Tibial nerve (tissue), 4 donors: ENCODE data around the gene C7orf33.

ENCODE experiments used
- EP300 ChIP-seq, 2 donors: sonication (generic); formaldehyde crosslinking; IDR thresholded peaks; one replicate each; pipeline ENCODE4 v1.6.1; 2017; ENCODE audit warnings: antibody characterized with exemption in 2 of 2, mild to moderate bottlenecking in 1 of 2
- POLR2A ChIP-seq, 2 donors: fragments of 450-650 bp; IDR thresholded peaks; one replicate each; pipeline ENCODE4 v1.6.1; 2017; ENCODE audit warnings: antibody characterized with exemption in 2 of 2, mild to moderate bottlenecking in 2 of 2, moderate library complexity in 2 of 2
- TF ChIP-seq, protein P1 (sequence below), 5 experiments: fragments of 200-600 bp in 3 of 5; fragments of 450-650 bp in 2 of 5; sonication (generic) in 3 of 5; IDR thresholded peaks; one replicate each; pipeline ENCODE4 v1.5.1; 2016 to 2019; ENCODE audit warnings: antibody characterized with exemption in 5 of 5, mild to moderate bottlenecking in 3 of 5, moderate library complexity in 2 of 5

DNA sequence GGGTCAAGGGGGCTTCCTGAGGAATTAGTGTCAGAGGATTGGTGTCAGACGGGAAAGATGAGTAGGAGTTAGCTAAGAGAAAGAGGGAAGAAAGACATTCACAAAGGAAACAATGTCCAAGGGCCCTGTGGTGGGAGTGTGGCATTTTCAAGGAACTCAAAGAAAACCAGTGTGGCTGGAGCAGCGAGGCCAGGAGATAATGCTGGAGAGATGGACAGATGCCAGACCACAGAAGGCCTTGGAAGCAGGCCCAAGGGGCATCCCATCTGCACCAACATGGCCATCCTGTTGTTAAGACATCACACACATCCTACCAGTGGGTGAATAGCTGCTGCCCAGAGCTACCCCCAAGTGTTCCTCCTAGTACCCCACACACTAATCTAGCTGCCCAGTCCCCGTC is 72.1 kb downstream of the C7orf33 start:
- TF ChIP-seq, protein P1, sequence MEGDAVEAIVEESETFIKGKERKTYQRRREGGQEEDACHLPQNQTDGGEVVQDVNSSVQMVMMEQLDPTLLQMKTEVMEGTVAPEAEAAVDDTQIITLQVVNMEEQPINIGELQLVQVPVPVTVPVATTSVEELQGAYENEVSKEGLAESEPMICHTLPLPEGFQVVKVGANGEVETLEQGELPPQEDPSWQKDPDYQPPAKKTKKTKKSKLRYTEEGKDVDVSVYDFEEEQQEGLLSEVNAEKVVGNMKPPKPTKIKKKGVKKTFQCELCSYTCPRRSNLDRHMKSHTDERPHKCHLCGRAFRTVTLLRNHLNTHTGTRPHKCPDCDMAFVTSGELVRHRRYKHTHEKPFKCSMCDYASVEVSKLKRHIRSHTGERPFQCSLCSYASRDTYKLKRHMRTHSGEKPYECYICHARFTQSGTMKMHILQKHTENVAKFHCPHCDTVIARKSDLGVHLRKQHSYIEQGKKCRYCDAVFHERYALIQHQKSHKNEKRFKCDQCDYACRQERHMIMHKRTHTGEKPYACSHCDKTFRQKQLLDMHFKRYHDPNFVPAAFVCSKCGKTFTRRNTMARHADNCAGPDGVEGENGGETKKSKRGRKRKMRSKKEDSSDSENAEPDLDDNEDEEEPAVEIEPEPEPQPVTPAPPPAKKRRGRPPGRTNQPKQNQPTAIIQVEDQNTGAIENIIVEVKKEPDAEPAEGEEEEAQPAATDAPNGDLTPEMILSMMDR (IDR thresholded peaks at IDR 0.05): no peak
- no peak for TF ChIP-seq POLR2A (IDR thresholded peaks at IDR 0.05)
- no peak for TF ChIP-seq EP300 (IDR thresholded peaks at IDR 0.05)
